ENCODE data around the gene ZNF366.

DNA sequence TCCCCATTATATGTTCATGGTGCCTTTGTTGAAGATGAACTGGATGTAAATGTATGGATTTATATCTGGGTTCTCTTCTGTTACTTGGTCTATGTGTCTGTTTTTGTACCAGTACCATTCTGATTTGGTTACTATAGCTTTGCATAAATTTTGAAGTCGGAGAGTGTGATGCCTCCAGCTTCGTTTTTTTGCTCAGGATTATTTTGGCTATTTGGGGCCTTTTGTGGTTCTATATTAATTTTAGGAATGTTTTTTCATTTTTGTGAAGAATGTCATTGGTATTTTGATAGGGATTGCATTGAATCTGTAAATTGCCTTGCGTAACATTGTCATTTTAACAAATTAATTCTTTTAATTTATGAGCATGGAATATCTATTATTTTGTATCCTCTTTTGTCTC is 36.6 kb upstream of the ZNF366 start:
- TF ChIP-seq, protein P1, sequence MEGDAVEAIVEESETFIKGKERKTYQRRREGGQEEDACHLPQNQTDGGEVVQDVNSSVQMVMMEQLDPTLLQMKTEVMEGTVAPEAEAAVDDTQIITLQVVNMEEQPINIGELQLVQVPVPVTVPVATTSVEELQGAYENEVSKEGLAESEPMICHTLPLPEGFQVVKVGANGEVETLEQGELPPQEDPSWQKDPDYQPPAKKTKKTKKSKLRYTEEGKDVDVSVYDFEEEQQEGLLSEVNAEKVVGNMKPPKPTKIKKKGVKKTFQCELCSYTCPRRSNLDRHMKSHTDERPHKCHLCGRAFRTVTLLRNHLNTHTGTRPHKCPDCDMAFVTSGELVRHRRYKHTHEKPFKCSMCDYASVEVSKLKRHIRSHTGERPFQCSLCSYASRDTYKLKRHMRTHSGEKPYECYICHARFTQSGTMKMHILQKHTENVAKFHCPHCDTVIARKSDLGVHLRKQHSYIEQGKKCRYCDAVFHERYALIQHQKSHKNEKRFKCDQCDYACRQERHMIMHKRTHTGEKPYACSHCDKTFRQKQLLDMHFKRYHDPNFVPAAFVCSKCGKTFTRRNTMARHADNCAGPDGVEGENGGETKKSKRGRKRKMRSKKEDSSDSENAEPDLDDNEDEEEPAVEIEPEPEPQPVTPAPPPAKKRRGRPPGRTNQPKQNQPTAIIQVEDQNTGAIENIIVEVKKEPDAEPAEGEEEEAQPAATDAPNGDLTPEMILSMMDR (IDR thresholded peaks at IDR 0.05): no peak
- TF ChIP-seq POLR2A (IDR thresholded peaks at IDR 0.05): no peak
